LoVo (cell line): ENCODE data around the gene LRRIQ3.

Experiments
- DNase-seq: peaks from one replicate; pipeline ENCODE4 v3.0.0-alpha.2; 2016; ENCODE audit warnings: low spot score

LRRIQ3 gene

GRCh38 chr1:74107394-74107793 is 90.6 kb downstream of the LRRIQ3 start:
- DNase-seq: no peak

GRCh38 chr1:74091371-74091770 is 106.6 kb downstream of the LRRIQ3 start:
- DNase-seq: no peak

- no peak for DNase-seq
Measured at GRCh38 chr1:74083128-74083527, 114.8 kb downstream of the LRRIQ3 start.

GRCh38 chr1:74065081-74065480 is 132.9 kb downstream of the LRRIQ3 start:
- DNase-seq: no peak

GRCh38 chr1:74057719-74058118 is 140.3 kb downstream of the LRRIQ3 start:
- DNase-seq: no peak

- no peak for DNase-seq
Measured at GRCh38 chr1:74053407-74053806, 144.6 kb downstream of the LRRIQ3 start.

GRCh38 chr1:74050386-74050785 is 147.6 kb downstream of the LRRIQ3 start:
- DNase-seq: no peak

GRCh38 chr1:74038042-74038441 is 159.9 kb downstream of the LRRIQ3 start:
- no peak for DNase-seq

GRCh38 chr1:74012583-74012982 is 185.4 kb downstream of the LRRIQ3 start:
- DNase-seq: no peak

GRCh38 chr1:74011736-74012135 is 186.2 kb downstream of the LRRIQ3 start:
- no peak for DNase-seq

- peak; percentile 59 for DNase-seq
Measured at GRCh38 chr1:74010206-74010605, 187.8 kb downstream of the LRRIQ3 start.

- peak; percentile 18 for DNase-seq
Measured at GRCh38 chr1:74005533-74005932, 192.4 kb downstream of the LRRIQ3 start.

GRCh38 chr1:74003806-74004205 is 194.2 kb downstream of the LRRIQ3 start:
- DNase-seq: no peak

- DNase-seq: peak; percentile 56
Measured at GRCh38 chr1:73998348-73998959, 199.5 kb downstream of the LRRIQ3 start.

- peak; percentile 55 for DNase-seq
Measured at GRCh38 chr1:73980324-73981040, 217.5 kb downstream of the LRRIQ3 start.

GRCh38 chr1:73979684-73980083 is 218.3 kb downstream of the LRRIQ3 start:
- DNase-seq: no peak

GRCh38 chr1:73978964-73979363 is 219.0 kb downstream of the LRRIQ3 start:
- no peak for DNase-seq
